Esophagus squamous epithelium (tissue), 5 donors: ENCODE measurements around the gene METAP1. TPM values are rescaled to one million over a fixed set of nuclear protein-coding genes. Genes with fewer than 3 reads are reported as not detected.

Experiments
- DNase-seq: peaks from one replicate; lab custom pipeline; 2025; lab: John Stamatoyannopoulos, UW
- H3K27ac ChIP-seq, 4 donors: fragments of 200-600 bp; sonication (generic); one replicate each; pipeline ENCODE4 v1.5.1; 2016 to 2019; ENCODE audit warnings: mild to moderate bottlenecking in 1 of 4
- H3K27me3 ChIP-seq, 4 donors: fragments of 200-600 bp; sonication (generic); 1 replicate in 3 of 4; 2 replicates in 1 of 4; pipeline versions ENCODE4 v1.5.1 to v1.6.0; 2017 to 2021; ENCODE audit warnings: antibody characterized with exemption in 1 of 4
- H3K36me3 ChIP-seq, 3 donors: fragments of 200-600 bp; sonication (generic); one replicate each; pipeline ENCODE4 v1.5.1; 2016 to 2019
- H3K4me1 ChIP-seq, 3 donors: fragments of 200-600 bp; sonication (generic); one replicate each; pipeline ENCODE4 v1.5.1; 2017 to 2019
- H3K4me3 ChIP-seq, 4 donors: fragments of 200-600 bp; sonication (generic); 1 replicate in 3 of 4; 2 replicates in 1 of 4; pipeline ENCODE4 v1.5.1; 2016 to 2019; ENCODE audit warnings: mild to moderate bottlenecking in 2 of 4, moderate library complexity in 1 of 4
- H3K9me3 ChIP-seq, 3 donors: fragments of 200-600 bp; sonication (generic); one replicate each; pipeline ENCODE4 v1.5.1; 2016 to 2019
- CTCF ChIP-seq, 6 experiments: fragments of 450-650 bp in 4 of 6; fragments of 200-600 bp in 2 of 6; sonication (generic) in 2 of 6; IDR thresholded peaks; one replicate each; pipeline ENCODE4 v1.5.1; 2016 to 2019; ENCODE audit warnings: antibody characterized with exemption in 6 of 6, mild to moderate bottlenecking in 4 of 6, moderate library complexity in 4 of 6
- POLR2A ChIP-seq, 4 donors: fragments of 450-650 bp; IDR thresholded peaks; one replicate each; pipeline ENCODE4 v1.6.1; 2017; ENCODE audit warnings: antibody characterized with exemption in 4 of 4, mild to moderate bottlenecking in 4 of 4, moderate library complexity in 3 of 4
- WGBS, 2 donors: methylation state at CpG; one replicate each; pipeline ENCODE4 v1.1.5; 2018; 5-methylcytosine and 5-hydroxymethylcytosine counted together
- intact Hi-C: fragments of 100-400 bp; cut with DNase I; formaldehyde crosslinking; loops from one replicate; pipeline ENCODE4 v1.15.0; 2022
- total RNA-seq, 4 donors: library from RNA; depleted of rRNA; stranded (reverse); fragments of >200 nt; gene quantifications; one replicate each; pipeline ENCODE4 v1.1.0, GENCODE V29; 2016
- donor health status: DM: yes; HTN: yes; CAD: no.

The METAP1 gene
- total RNA-seq, 4 donors from 2014 or later = 48.5 to 81.6 (median 72.1) TPM

- H3K4me1 ChIP-seq = peaks cover 17 to 63% (median 26%) of the 10 kb centered on the region in 3 donors
- WGBS, 2 donors = 60 to 75% methylated on average over 6 to 7 of the region's 7 CpGs
- no peaks in the 10 kb centered on the region for H3K27me3 ChIP-seq
- DNase-seq = no peak
- intact Hi-C loops = no loop called here
- H3K4me3 ChIP-seq = no peak overlapping the region
- H3K27ac ChIP-seq = peak overlapping the region; percentile 29 to 80 (median 58)
- peak in 1 of 6 experiments; percentile 8 for TF ChIP-seq CTCF (IDR thresholded peaks at IDR 0.05)
- TF ChIP-seq POLR2A (IDR thresholded peaks at IDR 0.05) = no peak
- H3K36me3 ChIP-seq = peaks cover 0 to 23% (median 0%) of the 10 kb centered on the region in 3 donors
- peaks cover 0 to 19% (median 8%) of the 10 kb centered on the region in 3 donors for H3K9me3 ChIP-seq
Measured at GRCh38 chr4:99024481-99025275, 29.2 kb downstream of the METAP1 start.

DNA sequence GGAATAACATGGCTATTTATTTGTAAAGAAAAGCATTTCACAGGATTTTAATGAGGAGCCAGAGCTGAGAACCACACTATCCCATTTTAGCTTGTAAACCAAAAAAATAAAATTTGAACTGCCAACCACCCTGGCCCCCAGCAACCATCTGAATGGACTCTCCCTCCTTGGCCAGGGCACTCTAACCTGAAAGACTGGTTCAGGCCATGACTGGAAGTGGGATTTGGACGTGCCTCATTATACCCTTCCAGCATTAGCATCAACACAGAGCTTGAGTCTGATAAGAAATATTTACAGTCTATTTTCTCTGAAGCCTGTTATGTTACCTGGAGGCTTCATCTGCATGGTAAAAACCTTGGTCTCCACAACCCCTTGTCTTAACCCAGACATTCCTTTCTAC lies 30.0 kb downstream of the METAP1 start:
- Histone ChIP-seq H3K4me3 (no peak overlapping the region), H3K4me1 (peaks cover 17 to 71% (median 26%) of the 10 kb centered on the region in 3 donors), H3K27ac (peak overlapping the region; percentile 29 to 80 (median 58)), H3K36me3 (peaks cover 0 to 24% (median 0%) of the 10 kb centered on the region in 3 donors), H3K9me3 (peaks cover 0 to 14% (median 8%) of the 10 kb centered on the region in 3 donors), H3K27me3 (no peaks in the 10 kb centered on the region)
- 29 to 54% methylated on average over 1 of the region's 1 CpG for WGBS, 2 donors
- no peak for DNase-seq
- intact Hi-C loops = no loop called here
- TF ChIP-seq CTCF (IDR thresholded peaks at IDR 0.05) = no peak

- no peak overlapping the region for H3K27ac ChIP-seq
- WGBS, 2 donors = 83 to 88% methylated on average over 1 to 2 of the region's 2 CpGs
- TF ChIP-seq CTCF (IDR thresholded peaks at IDR 0.05) (no peak), POLR2A (IDR thresholded peaks at IDR 0.05) (no peak)
Measured at GRCh38 chr4:99027304-99027703, 31.8 kb downstream of the METAP1 start.

GRCh38 chr4:99028187-99028586 lies 32.7 kb downstream of the METAP1 start:
- Histone ChIP-seq H3K27ac (no peak overlapping the region), H3K4me3 (no peak overlapping the region), H3K4me1 (peaks cover 17 to 78% (median 26%) of the 10 kb centered on the region in 3 donors), H3K36me3 (peaks cover 0 to 22% (median 0%) of the 10 kb centered on the region in 3 donors), H3K9me3 (no peaks in the 10 kb centered on the region), H3K27me3 (no peaks in the 10 kb centered on the region)
- intact Hi-C loops = no loop called here
- TF ChIP-seq CTCF (IDR thresholded peaks at IDR 0.05) (no peak), POLR2A (IDR thresholded peaks at IDR 0.05) (no peak)
- no peak for DNase-seq

More at GRCh38 chr4:99027304-99027703, 31.8 kb downstream of the METAP1 start:
- intact Hi-C loops = no loop called here
- no peak for DNase-seq
- Histone ChIP-seq H3K9me3 (no peaks in the 10 kb centered on the region), H3K27me3 (no peaks in the 10 kb centered on the region), H3K4me3 (no peak overlapping the region), H3K4me1 (peaks cover 17 to 75% (median 26%) of the 10 kb centered on the region in 3 donors), H3K36me3 (peaks cover 0 to 24% (median 0%) of the 10 kb centered on the region in 3 donors)

DNA sequence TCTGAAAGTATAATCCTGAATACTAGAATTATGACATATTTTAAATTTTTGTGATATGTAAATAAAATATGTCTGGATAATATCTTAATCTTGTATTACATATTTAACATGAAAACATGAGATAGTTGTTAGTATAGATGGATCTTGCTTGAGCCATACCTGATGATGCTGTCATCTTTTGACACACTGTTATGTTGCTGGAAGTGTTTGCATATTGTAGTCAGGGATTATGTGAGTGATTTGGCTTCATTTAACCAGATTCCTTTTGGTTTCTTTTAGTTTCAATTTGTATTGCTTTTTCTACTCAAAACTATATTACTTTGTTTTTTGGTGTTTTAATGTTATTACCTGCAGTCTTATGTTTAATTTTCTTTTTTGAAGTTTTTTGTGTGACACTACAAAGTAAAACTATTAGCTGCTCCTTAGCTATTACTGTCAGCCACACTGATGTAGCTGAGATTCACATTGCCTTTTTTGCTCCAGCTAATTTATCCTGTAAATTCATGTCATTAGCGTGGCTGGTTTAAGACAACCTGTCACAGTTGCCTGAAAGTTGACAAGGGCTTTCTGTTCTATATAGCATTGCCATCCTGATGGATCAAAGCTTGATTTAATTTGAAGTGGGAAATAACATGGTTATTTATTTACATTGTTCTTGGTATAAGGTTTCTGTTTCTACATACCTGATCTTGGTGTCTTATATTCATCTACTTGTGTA lies 33.7 kb downstream of the METAP1 start:
- TF ChIP-seq CTCF (IDR thresholded peaks at IDR 0.05) (no peak), POLR2A (IDR thresholded peaks at IDR 0.05) (no peak)
- peaks cover 15 to 68% (median 23%) of the 10 kb centered on the region in 3 donors for H3K4me1 ChIP-seq
- WGBS, 2 donors = 0 to 16% methylated on average over 1 of the region's 1 CpG
- no peak overlapping the region for H3K4me3 ChIP-seq
- no peaks in the 10 kb centered on the region for H3K9me3 ChIP-seq
- intact Hi-C loops = no loop called here
- no peak for DNase-seq
- no peaks in the 10 kb centered on the region for H3K27me3 ChIP-seq
- H3K36me3 ChIP-seq = peaks cover 0 to 22% (median 0%) of the 10 kb centered on the region in 3 donors
- H3K27ac ChIP-seq = peak overlapping the region in 1 of 4 donors; percentile 8
